ENCODE results near the gene IMP3. TPM values are rescaled to one million over a fixed set of nuclear protein-coding genes. Genes with fewer than 3 reads are reported as not detected.
A peak's percentile ranks its signal among the peaks of the same experiment; 100 is the strongest.

The IMP3 gene
- total and polyA plus RNA-seq, 9 of the 15 experiments (the other 6 are each of a cell fraction or from before 2014, with no cell fraction given), result 14.5 to 160 (median 74.4) TPM

DNA sequence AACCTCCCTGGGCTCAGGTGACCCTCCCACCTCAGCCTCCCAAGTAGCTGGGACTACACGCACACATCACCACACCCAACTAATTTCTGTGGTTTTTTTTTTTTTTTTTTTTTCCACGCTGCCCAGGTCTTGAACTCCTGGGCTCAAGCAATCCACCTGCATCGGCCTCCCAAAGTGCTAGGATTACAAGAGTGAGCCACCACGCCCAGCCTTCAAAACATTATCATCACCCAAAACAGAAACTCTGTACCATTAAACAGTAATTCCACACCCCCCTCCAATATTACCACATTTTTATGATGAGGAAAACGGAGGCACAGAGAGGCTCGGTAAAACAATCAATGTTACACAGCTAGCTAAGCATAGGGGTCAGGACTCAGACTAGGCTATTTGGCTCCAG, 4.0 kb downstream of the IMP3 start:
- in situ Hi-C loops (cut with MboI), result no loop called here
- no peak overlapping the region for H3K4me3 ChIP-seq
- DNase-seq (ENCODE audit: extremely low read depth in 1 of 4, low spot score in 3 of 4), result no peak
- TF ChIP-seq, protein P1, sequence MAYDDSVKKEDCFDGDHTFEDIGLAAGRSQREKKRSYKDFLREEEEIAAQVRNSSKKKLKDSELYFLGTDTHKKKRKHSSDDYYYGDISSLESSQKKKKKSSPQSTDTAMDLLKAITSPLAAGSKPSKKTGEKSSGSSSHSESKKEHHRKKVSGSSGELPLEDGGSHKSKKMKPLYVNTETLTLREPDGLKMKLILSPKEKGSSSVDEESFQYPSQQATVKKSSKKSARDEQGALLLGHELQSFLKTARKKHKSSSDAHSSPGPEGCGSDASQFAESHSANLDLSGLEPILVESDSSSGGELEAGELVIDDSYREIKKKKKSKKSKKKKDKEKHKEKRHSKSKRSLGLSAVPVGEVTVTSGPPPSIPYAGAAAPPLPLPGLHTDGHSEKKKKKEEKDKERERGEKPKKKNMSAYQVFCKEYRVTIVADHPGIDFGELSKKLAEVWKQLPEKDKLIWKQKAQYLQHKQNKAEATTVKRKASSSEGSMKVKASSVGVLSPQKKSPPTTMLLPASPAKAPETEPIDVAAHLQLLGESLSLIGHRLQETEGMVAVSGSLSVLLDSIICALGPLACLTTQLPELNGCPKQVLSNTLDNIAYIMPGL (CRISPR knock-in tag; IDR thresholded peaks at IDR 0.05), result no peak
- TF ChIP-seq, protein P2, sequence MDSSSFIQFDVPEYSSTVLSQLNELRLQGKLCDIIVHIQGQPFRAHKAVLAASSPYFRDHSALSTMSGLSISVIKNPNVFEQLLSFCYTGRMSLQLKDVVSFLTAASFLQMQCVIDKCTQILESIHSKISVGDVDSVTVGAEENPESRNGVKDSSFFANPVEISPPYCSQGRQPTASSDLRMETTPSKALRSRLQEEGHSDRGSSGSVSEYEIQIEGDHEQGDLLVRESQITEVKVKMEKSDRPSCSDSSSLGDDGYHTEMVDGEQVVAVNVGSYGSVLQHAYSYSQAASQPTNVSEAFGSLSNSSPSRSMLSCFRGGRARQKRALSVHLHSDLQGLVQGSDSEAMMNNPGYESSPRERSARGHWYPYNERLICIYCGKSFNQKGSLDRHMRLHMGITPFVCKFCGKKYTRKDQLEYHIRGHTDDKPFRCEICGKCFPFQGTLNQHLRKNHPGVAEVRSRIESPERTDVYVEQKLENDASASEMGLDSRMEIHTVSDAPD (CRISPR knock-in tag; IDR thresholded peaks at IDR 0.05), result no peak
- TF ChIP-seq PTRF (tag; IDR thresholded peaks at IDR 0.05), result no peak
- TF ChIP-seq HMG20B (CRISPR knock-in tag; IDR thresholded peaks at IDR 0.05), result no peak
- TF ChIP-seq ZFP36 (IDR thresholded peaks at IDR 0.05; ENCODE audit: low read depth, low read length, partially characterized antibody), result peak; percentile 29
- TF ChIP-seq BCOR (IDR thresholded peaks at IDR 0.05), result peak; percentile 11; the same call in 1 of the 2 replicates
- 0 out of 4 replicates have a peak, but pooled peaks of 1 of the 2 experiments have one; percentile 7 for TF ChIP-seq NRF1 (conservative IDR thresholded peaks at IDR 0.05 in 1 of 2, IDR thresholded peaks at IDR 0.05 in 1 of 2)
- TF ChIP-seq, protein P3, sequence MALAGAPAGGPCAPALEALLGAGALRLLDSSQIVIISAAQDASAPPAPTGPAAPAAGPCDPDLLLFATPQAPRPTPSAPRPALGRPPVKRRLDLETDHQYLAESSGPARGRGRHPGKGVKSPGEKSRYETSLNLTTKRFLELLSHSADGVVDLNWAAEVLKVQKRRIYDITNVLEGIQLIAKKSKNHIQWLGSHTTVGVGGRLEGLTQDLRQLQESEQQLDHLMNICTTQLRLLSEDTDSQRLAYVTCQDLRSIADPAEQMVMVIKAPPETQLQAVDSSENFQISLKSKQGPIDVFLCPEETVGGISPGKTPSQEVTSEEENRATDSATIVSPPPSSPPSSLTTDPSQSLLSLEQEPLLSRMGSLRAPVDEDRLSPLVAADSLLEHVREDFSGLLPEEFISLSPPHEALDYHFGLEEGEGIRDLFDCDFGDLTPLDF (CRISPR knock-in tag; IDR thresholded peaks at IDR 0.05), result no peak
- peak; percentile 43 for TF ChIP-seq RBM25 (IDR thresholded peaks at IDR 0.05; ENCODE audit: low read depth, low read length, severe bottlenecking)
- TF ChIP-seq, protein P4, sequence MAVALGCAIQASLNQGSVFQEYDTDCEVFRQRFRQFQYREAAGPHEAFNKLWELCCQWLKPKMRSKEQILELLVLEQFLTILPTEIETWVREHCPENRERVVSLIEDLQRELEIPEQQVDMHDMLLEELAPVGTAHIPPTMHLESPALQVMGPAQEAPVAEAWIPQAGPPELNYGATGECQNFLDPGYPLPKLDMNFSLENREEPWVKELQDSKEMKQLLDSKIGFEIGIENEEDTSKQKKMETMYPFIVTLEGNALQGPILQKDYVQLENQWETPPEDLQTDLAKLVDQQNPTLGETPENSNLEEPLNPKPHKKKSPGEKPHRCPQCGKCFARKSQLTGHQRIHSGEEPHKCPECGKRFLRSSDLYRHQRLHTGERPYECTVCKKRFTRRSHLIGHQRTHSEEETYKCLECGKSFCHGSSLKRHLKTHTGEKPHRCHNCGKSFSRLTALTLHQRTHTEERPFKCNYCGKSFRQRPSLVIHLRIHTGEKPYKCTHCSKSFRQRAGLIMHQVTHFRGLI (CRISPR knock-in tag; IDR thresholded peaks at IDR 0.05), result no peak
- TF ChIP-seq ZNF134 (CRISPR knock-in tag; conservative IDR thresholded peaks at IDR 0.05), result no peak
- TF ChIP-seq, protein P5, sequence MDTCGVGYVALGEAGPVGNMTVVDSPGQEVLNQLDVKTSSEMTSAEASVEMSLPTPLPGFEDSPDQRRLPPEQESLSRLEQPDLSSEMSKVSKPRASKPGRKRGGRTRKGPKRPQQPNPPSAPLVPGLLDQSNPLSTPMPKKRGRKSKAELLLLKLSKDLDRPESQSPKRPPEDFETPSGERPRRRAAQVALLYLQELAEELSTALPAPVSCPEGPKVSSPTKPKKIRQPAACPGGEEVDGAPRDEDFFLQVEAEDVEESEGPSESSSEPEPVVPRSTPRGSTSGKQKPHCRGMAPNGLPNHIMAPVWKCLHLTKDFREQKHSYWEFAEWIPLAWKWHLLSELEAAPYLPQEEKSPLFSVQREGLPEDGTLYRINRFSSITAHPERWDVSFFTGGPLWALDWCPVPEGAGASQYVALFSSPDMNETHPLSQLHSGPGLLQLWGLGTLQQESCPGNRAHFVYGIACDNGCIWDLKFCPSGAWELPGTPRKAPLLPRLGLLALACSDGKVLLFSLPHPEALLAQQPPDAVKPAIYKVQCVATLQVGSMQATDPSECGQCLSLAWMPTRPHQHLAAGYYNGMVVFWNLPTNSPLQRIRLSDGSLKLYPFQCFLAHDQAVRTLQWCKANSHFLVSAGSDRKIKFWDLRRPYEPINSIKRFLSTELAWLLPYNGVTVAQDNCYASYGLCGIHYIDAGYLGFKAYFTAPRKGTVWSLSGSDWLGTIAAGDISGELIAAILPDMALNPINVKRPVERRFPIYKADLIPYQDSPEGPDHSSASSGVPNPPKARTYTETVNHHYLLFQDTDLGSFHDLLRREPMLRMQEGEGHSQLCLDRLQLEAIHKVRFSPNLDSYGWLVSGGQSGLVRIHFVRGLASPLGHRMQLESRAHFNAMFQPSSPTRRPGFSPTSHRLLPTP (IDR thresholded peaks at IDR 0.05; ENCODE audit: borderline replicate concordance, extremely low read depth, insufficient read length), result no peak
- POLR2A ChIA-PET, result interaction anchor here (0.6 to 4.9 kb wide), 4 partner anchors 9 to 16 kb away, joined by 3 to 60 read pairs (median 6); partner anchors contain the start of gene SNUPN
- H3K4me1 ChIP-seq (replicated peaks in 1 of 2; ENCODE audit: control insufficient read depth in 2 of 2, insufficient read depth in 2 of 2, low read length in 2 of 2), result peaks cover 29 to 52% of the 10 kb centered on the region in 2 experiments
- H3K9me3 ChIP-seq (replicated peaks; ENCODE audit: control insufficient read depth, insufficient read depth, low read depth, low read length), result no peaks in the 10 kb centered on the region
- peaks cover 15% of the 10 kb centered on the region for H3K36me3 ChIP-seq (ENCODE audit: control insufficient read depth, insufficient read depth, low read length)
- no peak overlapping the region for H2AFZ ChIP-seq (ENCODE audit: low read depth, low read length)
- H3K9ac ChIP-seq (ENCODE audit: insufficient read depth in 1 of 2, low read depth in 2 of 2, low read length in 2 of 2), result no peak overlapping the region
- H3K79me2 ChIP-seq (ENCODE audit: control insufficient read depth, insufficient read depth, low read length), result peaks cover 48% of the 10 kb centered on the region
- ATAC-seq, result no peak
- CTCF ChIA-PET (ENCODE audit: low intra/inter-chr PET ratio), result no interaction called here
- FAIRE-seq, result no peak
- 41% methylated on average over 5 of the region's 6 CpGs for WGBS (ENCODE audit: insufficient coverage, low coverage, missing lambda C conversion rate)
- peak overlapping the region; percentile 19 for H3K4me2 ChIP-seq (ENCODE audit: insufficient read depth, low read length)
- intact Hi-C loops (cut with micrococcal nuclease), result no loop called here
- no peak overlapping the region; the same call in 2 of the 3 replicates for H3K27ac ChIP-seq (ENCODE audit: extremely low read depth, low read depth, low read length)
- H3K27me3 ChIP-seq (ENCODE audit: control insufficient read depth in 2 of 2, insufficient read depth in 2 of 2, low read length in 2 of 2), result no peaks in the 10 kb centered on the region; a peak in 1 of 5 replicates
- BruUV-seq (replicated peaks), result no TSS peak
- peaks cover 9% of the 10 kb centered on the region; the same call in 1 of the 2 replicates for H4K20me1 ChIP-seq (replicated peaks; ENCODE audit: control insufficient read depth, insufficient read depth, low read length)
- no peaks in the 10 kb centered on the region for H3K9me1 ChIP-seq (ENCODE audit: control insufficient read depth, insufficient read depth, low read length)
